Naive thymus-derived CD4-positive, alpha-beta T cell (primary cell): ENCODE results near the gene ANGPTL5. TPM values are rescaled to one million over a fixed set of nuclear protein-coding genes. Genes with fewer than 3 reads are reported as not detected.

ENCODE experiments used
- ATAC-seq: fragments of 150-1000 bp; cut with Tn5 transposase; 2 replicates; pipeline ENCODE4 v1.10.0; 2021; ENCODE audit warnings: mild to moderate bottlenecking, moderate library complexity
- CTCF ChIA-PET: fragments of 350-600 bp; sonication (Branson Sonifier 250); formaldehyde crosslinking; loops from one replicate; lab custom pipeline; 2021; ENCODE audit warnings: antibody characterized with exemption; lab: Charles Lee
- POLR2A ChIA-PET: fragments of 350-600 bp; sonication (Branson Sonifier 250); formaldehyde crosslinking; loops from one replicate; lab custom pipeline; 2021; ENCODE audit warnings: antibody characterized with exemption, inconsistent platforms; lab: Charles Lee
- DNase-seq, 9 donors: peaks; one replicate each; pipeline versions ENCODE4 v3.0.0 to v3.0.0-alpha.2; 2020 to 2022; ENCODE audit warnings: mixed read lengths in 1 of 9
- H3K27ac ChIP-seq: one replicate; pipeline ENCODE4 v1.7.0; 2013; ENCODE audit warnings: mild to moderate bottlenecking, low read depth, low read length, moderate library complexity
- H3K27me3 ChIP-seq, 2 donors: one replicate each; pipeline ENCODE4 v1.7.0; 2013; ENCODE audit warnings: low read length in 2 of 2, mild to moderate bottlenecking in 2 of 2, moderate library complexity in 2 of 2; ENCODE audit not compliant: control insufficient read depth in 2 of 2, insufficient read depth in 2 of 2
- H3K36me3 ChIP-seq, 3 experiments: 1 replicate in 2 of 3; 2 replicates in 1 of 3; pipeline ENCODE4 v1.7.0; 2013; ENCODE audit warnings: low read length in 3 of 3, mild to moderate bottlenecking in 3 of 3, moderate library complexity in 1 of 3; ENCODE audit not compliant: insufficient read depth in 3 of 3, control insufficient read depth in 2 of 3
- H3K4me1 ChIP-seq, 2 donors: one replicate each; pipeline ENCODE4 v1.7.0; 2013; ENCODE audit warnings: low read length in 2 of 2, mild to moderate bottlenecking in 2 of 2, moderate library complexity in 1 of 2; ENCODE audit not compliant: control insufficient read depth in 2 of 2, insufficient read depth in 2 of 2
- H3K4me3 ChIP-seq: 2 replicates; pipeline ENCODE4 v1.7.0; 2013; ENCODE audit warnings: mild to moderate bottlenecking, low read length
- H3K9me3 ChIP-seq, 3 experiments: 1 replicate in 2 of 3; 2 replicates in 1 of 3; pipeline ENCODE4 v1.7.0; 2013; ENCODE audit warnings: low read length in 3 of 3; ENCODE audit not compliant: control insufficient read depth in 2 of 3
- H3K27ac Mint-ChIP-seq, 9 donors: one replicate each; pipeline ENCODE4 v1.8.0; 2020 to 2022; ENCODE audit warnings: mixed read lengths in 9 of 9, mild to moderate bottlenecking in 8 of 9, moderate library complexity in 5 of 9, inconsistent platforms in 2 of 9
- H3K27me3 Mint-ChIP-seq, 5 donors: one replicate each; pipeline ENCODE4 v1.8.0; 2021 to 2022; ENCODE audit warnings: mixed read lengths in 5 of 5, mild to moderate bottlenecking in 1 of 5
- H3K36me3 Mint-ChIP-seq, 5 donors: one replicate each; pipeline ENCODE4 v1.8.0; 2020 to 2022; ENCODE audit warnings: mixed read lengths in 5 of 5, mild to moderate bottlenecking in 3 of 5, inconsistent platforms in 1 of 5
- H3K4me1 Mint-ChIP-seq, 7 donors: one replicate each; pipeline ENCODE4 v1.8.0; 2020 to 2022; ENCODE audit warnings: mixed read lengths in 7 of 7, mild to moderate bottlenecking in 3 of 7, inconsistent platforms in 1 of 7
- H3K4me3 Mint-ChIP-seq, 10 donors: one replicate each; pipeline ENCODE4 v1.8.0; 2020 to 2022; ENCODE audit warnings: mild to moderate bottlenecking in 10 of 10, mixed read lengths in 10 of 10, moderate library complexity in 6 of 10, inconsistent platforms in 2 of 10
- H3K9me3 Mint-ChIP-seq, 11 donors: one replicate each; pipeline ENCODE4 v1.8.0; 2020 to 2022; ENCODE audit warnings: mixed read lengths in 11 of 11, mild to moderate bottlenecking in 4 of 11, inconsistent platforms in 1 of 11, moderate library complexity in 1 of 11
- intact Hi-C, 2 donors: fragments of 100-400 bp; cut with micrococcal nuclease; formaldehyde crosslinking; loops; one replicate each; pipeline ENCODE4 v1.15.1; 2023
- polyA plus RNA-seq, 2 donors: library from polyadenylated mRNA; unstranded; fragments of 300-500 nt; fragmentation: Illumina TruSeq; gene quantifications; one replicate each; pipeline ENCODE4 v1.2.3, GENCODE V29; 2021
- total RNA-seq, 6 experiments: library from RNA in 5 of 6; stranded (reverse) in 5 of 6; gene quantifications; 1 replicate in 5 of 6; 2 replicates in 1 of 6; pipeline ENCODE4 v1.2.3 and lab custom pipeline; 2021 to 2026

The ANGPTL5 gene
- total and polyA plus RNA-seq, 7 experiments from 2014 or later, result not detected

DNA sequence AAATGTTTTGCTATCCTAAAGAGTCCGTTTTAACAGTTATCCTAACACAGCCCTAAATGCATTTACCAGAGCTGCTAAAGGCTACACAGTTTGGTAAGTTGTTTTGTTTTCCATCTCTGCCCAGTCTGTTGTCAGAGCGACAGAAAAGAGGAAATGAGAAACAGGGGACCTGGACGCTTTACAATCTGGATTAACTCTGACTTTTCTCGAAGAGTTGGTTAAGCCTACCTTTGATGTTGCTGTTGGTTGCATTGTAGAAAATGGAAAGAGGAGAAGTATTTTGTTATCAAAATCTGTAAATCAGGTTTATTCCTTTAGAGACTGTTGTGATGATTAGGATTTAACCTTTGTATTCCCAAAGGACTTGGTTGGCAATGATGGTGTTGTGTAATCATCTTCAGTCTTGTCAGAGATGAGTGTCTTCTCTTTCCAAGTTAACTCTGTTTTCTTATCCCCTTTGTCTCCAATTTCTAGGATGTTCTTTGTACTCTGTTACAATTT is 481 bp downstream of the ANGPTL5 start:
- H3K27me3 Mint-ChIP-seq, result peaks cover 0 to 6% (median 0%) of the 10 kb centered on the region in 5 donors
- no peaks in the 10 kb centered on the region for H3K9me3 Mint-ChIP-seq
- no peak for ATAC-seq
- no peaks in the 10 kb centered on the region for H3K36me3 Mint-ChIP-seq
- CTCF ChIA-PET, result no interaction called here
- Histone ChIP-seq H3K27me3 (no peaks in the 10 kb centered on the region), H3K4me1 (peaks cover 10 to 13% of the 10 kb centered on the region in 2 donors), H3K9me3 (no peaks in the 10 kb centered on the region), H3K4me3 (peak overlapping the region; percentile 78), H3K36me3 (no peaks in the 10 kb centered on the region), H3K27ac (peak overlapping the region; percentile 68)
- intact Hi-C loops, result loop anchor here (1.0 to 5.0 kb wide), 8 partner anchors 91 to 1193 kb away; partner anchors contain the start of genes DCUN1D5 (in 2 of the 2), DYNC2H1 (in 2 of the 2), YAP1 (in 2 of the 2) and TMEM123 (in 1 of the 2)
- H3K27ac Mint-ChIP-seq, result peak overlapping the region; percentile 79 to 95 (median 89)
- peak in 4 of 9 donors; percentile 1 to 7 (median 4) for DNase-seq
- peaks cover 18 to 30% (median 26%) of the 10 kb centered on the region in 7 donors for H3K4me1 Mint-ChIP-seq
- H3K4me3 Mint-ChIP-seq, result peak overlapping the region; percentile 90 to 97 (median 94)
- POLR2A ChIA-PET, result no interaction called here

DNA sequence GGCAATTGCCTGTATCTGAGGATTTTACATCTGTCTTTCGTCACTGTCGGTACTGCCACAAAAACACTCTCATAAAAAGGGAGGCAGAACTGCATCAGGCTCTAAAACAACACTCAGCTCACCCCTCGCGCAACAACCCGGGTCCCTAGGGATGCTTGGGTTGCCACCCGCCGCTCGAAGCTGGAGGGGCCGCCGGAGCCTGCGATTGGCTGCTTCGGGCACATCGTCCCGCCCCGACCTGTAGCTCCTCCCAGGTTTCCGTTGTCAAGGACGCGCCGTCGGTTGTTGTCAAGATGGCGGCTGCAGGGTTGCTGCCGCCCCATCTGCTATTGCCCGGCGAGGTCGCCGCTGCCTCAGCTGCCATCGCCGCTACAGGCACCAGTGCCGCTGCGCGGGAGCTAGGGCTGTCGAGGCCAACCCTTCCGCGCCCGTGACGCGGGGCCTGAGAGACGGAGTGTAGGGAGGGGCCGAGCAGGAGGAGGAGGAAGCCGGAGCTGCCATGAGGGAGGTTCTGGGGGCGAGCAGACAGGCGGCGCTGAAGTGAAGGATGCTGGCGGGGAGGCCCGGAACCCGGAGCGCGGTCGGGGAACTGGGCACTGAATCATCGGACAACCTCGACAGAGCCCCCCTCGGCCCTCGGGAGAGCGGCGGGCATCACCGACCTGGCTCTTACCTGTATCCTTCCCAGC is 1.4 kb downstream of the ANGPTL5 start, which contains the start of gene CEP126:
CEP126 (plus strand) TSS at position 273 of the 689 bp plus-strand sequence; CDS start at position 548, 275 bp downstream.
- Mint-ChIP-seq H3K9me3 (no peaks in the 10 kb centered on the region), H3K36me3 (no peaks in the 10 kb centered on the region), H3K27me3 (peaks cover 0 to 6% (median 0%) of the 10 kb centered on the region in 5 donors), H3K4me1 (peaks cover 18 to 30% (median 26%) of the 10 kb centered on the region in 7 donors), H3K27ac (peak within 1 kb of the TSS; percentile 79 to 95 (median 89)), H3K4me3 (peak within 1 kb of the TSS; percentile 90 to 97 (median 94))
- H3K4me3 ChIP-seq, result peak within 1 kb of the TSS; percentile 78
- ChIA-PET CTCF (interaction anchor here (0.9 to 1.2 kb wide), 2 partner anchors 54 to 93 kb away, joined by 4 to 5 read pairs; no protein-coding TSS in a partner anchor), POLR2A (no interaction called here)
- DNase-seq, result peak; percentile 89 to 96 (median 92)
- ATAC-seq, result peak; percentile 93
- no peaks in the 10 kb centered on the region for H3K9me3 ChIP-seq
- intact Hi-C loops, result loop anchor here (1.0 to 5.0 kb wide), 10 partner anchors 92 to 1194 kb away; partner anchors contain the start of genes DCUN1D5 (in 2 of the 2), DYNC2H1 (in 2 of the 2), YAP1 (in 2 of the 2) and BIRC2 (in 1 of the 2)
- H3K27ac ChIP-seq, result peak within 1 kb of the TSS; percentile 68
- H3K27me3 ChIP-seq, result no peaks in the 10 kb centered on the region
- H3K36me3 ChIP-seq, result no peaks in the 10 kb centered on the region
- H3K4me1 ChIP-seq, result peaks cover 10 to 13% of the 10 kb centered on the region in 2 donors

DNA sequence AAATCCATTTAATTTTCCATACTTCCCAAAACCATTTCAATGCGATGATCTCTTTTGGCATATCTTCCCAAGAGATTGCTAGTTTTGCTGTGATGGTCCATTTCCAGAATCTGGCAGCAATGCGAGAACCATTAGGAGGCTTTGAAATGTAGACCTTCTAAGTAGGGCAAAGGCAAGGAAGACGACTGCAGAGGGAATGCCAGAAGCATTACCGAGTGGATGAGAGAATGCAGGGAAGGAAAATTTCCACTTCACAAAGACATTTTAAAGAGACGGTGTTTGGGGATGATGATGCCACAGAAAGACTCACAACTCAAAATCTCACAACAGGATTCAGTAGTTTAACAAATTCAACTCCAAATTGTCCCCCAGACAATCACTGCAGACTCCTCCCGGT is 2.0 kb downstream of the ANGPTL5 start:
- H3K27ac Mint-ChIP-seq, result peak overlapping the region; percentile 23 to 95 (median 88)

DNA sequence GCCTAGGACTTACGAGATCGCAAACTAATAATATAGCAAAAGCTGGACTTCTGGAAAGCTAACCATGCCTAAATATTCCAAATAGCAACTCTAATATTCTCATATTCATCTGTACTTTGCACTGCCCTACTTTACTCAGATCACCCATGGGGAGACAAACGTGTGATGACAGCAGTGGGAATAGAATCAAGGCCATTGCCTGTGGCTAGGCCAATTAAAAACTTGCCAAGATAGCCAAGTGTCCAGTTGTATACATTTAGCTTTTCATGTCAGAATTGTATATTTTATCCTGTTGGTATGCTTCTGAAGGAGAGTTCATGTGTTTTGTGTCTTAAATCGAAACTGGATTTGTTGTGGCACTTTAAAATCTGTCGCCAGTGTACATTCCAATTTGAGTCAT is 2.7 kb downstream of the ANGPTL5 start:
- no peak overlapping the region for H3K27ac ChIP-seq
- intact Hi-C loops, result loop anchor here (2.0 to 5.0 kb wide), 7 partner anchors 93 to 1195 kb away; partner anchors contain the start of genes YAP1 (in 2 of the 2), BIRC2 (in 1 of the 2), DYNC2H1 (in 1 of the 2) and TMEM123 (in 1 of the 2)
- H3K27me3 ChIP-seq, result no peaks in the 10 kb centered on the region
- peak overlapping the region in 6 of 10 donors; percentile 50 to 97 (median 94) for H3K4me3 Mint-ChIP-seq
- DNase-seq (no peak), ATAC-seq (no peak)
- peaks cover 16 to 30% (median 26%) of the 10 kb centered on the region in 7 donors for H3K4me1 Mint-ChIP-seq
- POLR2A ChIA-PET, result no interaction called here
- no peaks in the 10 kb centered on the region for H3K9me3 ChIP-seq
- H3K4me3 ChIP-seq, result no peak overlapping the region
- no peaks in the 10 kb centered on the region for H3K36me3 Mint-ChIP-seq
- H3K27ac Mint-ChIP-seq, result peak overlapping the region in 2 of 9 donors; percentile 28 to 81
- H3K36me3 ChIP-seq, result no peaks in the 10 kb centered on the region
- CTCF ChIA-PET, result no interaction called here
- H3K27me3 Mint-ChIP-seq, result peaks cover 0 to 11% (median 5%) of the 10 kb centered on the region in 5 donors
- no peaks in the 10 kb centered on the region for H3K9me3 Mint-ChIP-seq
- peaks cover 10 to 13% of the 10 kb centered on the region in 2 donors for H3K4me1 ChIP-seq

More for the DNA sequence above, 2.0 kb downstream of the ANGPTL5 start:
- peaks cover 18 to 30% (median 26%) of the 10 kb centered on the region in 7 donors for H3K4me1 Mint-ChIP-seq
- intact Hi-C loops, result loop anchor here (2.0 to 5.0 kb wide), 7 partner anchors 92 to 1194 kb away; partner anchors contain the start of genes YAP1 (in 2 of the 2), BIRC2 (in 1 of the 2), DYNC2H1 (in 1 of the 2) and TMEM123 (in 1 of the 2)
- H3K9me3 ChIP-seq, result no peaks in the 10 kb centered on the region
- no peaks in the 10 kb centered on the region for H3K9me3 Mint-ChIP-seq
- H3K36me3 ChIP-seq, result no peaks in the 10 kb centered on the region
- no peaks in the 10 kb centered on the region for H3K36me3 Mint-ChIP-seq
- ATAC-seq, result no peak
- H3K4me1 ChIP-seq, result peaks cover 10 to 13% of the 10 kb centered on the region in 2 donors
- peak in 1 of 9 donors; percentile 2 for DNase-seq
- H3K27me3 Mint-ChIP-seq, result peaks cover 0 to 6% (median 0%) of the 10 kb centered on the region in 5 donors
- ChIA-PET CTCF (interaction anchor here (0.9 to 1.2 kb wide), 2 partner anchors 53 to 94 kb away, joined by 4 to 5 read pairs; no protein-coding TSS in a partner anchor), POLR2A (no interaction called here)
- H3K4me3 Mint-ChIP-seq, result peak overlapping the region; percentile 90 to 97 (median 94)
- H3K27ac ChIP-seq, result peak overlapping the region; percentile 21
- H3K27me3 ChIP-seq, result no peaks in the 10 kb centered on the region
- H3K4me3 ChIP-seq, result peak overlapping the region; percentile 78

DNA sequence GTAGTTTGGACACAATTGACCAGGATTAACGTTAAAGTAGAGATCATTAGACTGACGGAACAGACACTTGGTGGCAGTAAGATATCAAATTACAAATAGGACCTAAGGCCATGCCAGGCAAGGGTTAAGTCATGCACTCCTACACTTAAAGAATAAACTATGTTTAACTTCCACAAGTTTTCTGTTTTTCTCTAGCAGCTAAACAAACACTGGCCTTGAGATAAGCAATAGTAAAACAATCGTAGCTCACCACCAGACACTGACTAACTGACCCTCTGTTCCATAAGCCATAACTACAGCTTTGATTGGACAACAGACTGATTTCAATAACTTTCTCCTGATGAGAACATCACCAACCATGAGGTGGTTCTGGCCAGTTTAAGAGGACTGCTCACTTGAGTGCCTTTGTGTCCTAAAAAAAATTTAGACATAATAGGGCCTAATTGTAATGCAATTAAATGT is 3.5 kb downstream of the ANGPTL5 start:
- DNase-seq (no peak), ATAC-seq (no peak)
- H3K4me3 ChIP-seq, result no peak overlapping the region
- Mint-ChIP-seq H3K9me3 (no peaks in the 10 kb centered on the region), H3K4me3 (peak overlapping the region in 1 of 10 donors; percentile 8), H3K4me1 (peaks cover 16 to 30% (median 26%) of the 10 kb centered on the region in 7 donors), H3K27ac (no peak overlapping the region), H3K36me3 (no peaks in the 10 kb centered on the region), H3K27me3 (peaks cover 0 to 11% (median 5%) of the 10 kb centered on the region in 5 donors)
- no peak overlapping the region for H3K27ac ChIP-seq
- intact Hi-C loops, result loop anchor here in 1 of 2 donors (5.0 kb wide), 2 partner anchors 414 to 434 kb away; partner anchors contain the start of gene BIRC2
- H3K27me3 ChIP-seq, result no peaks in the 10 kb centered on the region
- H3K4me1 ChIP-seq, result peaks cover 10 to 13% of the 10 kb centered on the region in 2 donors
- ChIA-PET POLR2A (no interaction called here), CTCF (no interaction called here)
- H3K36me3 ChIP-seq, result no peaks in the 10 kb centered on the region
- no peaks in the 10 kb centered on the region for H3K9me3 ChIP-seq

DNA sequence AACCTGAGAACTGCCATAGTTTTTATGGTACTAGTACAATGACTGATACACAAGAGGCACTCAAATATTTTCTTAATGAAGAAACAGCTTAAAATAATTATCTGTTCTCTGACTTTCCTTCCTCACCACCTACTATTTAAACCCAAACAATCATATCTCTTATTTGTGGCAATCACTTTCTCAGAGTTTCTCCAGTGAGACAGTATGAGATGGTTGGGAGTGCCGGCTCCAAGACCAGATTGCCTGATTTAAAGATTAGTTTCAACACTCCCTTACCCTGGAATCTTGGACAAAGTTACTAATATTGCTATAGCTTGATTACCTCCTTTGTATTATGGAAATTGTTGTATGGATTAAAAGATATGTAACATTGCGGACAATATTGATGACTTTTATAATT is 7.2 kb downstream of the ANGPTL5 start:
- Mint-ChIP-seq H3K36me3 (no peaks in the 10 kb centered on the region), H3K4me1 (peaks cover 0 to 4% (median under 1%) of the 10 kb centered on the region in 7 donors), H3K4me3 (no peak overlapping the region), H3K27me3 (peaks cover 0 to 19% (median 16%) of the 10 kb centered on the region in 5 donors), H3K9me3 (no peaks in the 10 kb centered on the region), H3K27ac (no peak overlapping the region)
- Histone ChIP-seq H3K4me3 (no peak overlapping the region), H3K9me3 (no peaks in the 10 kb centered on the region), H3K4me1 (peaks cover under 1 to 1% of the 10 kb centered on the region in 2 donors), H3K36me3 (no peaks in the 10 kb centered on the region), H3K27ac (no peak overlapping the region), H3K27me3 (peaks cover 0 to 3% of the 10 kb centered on the region in 2 donors)
- POLR2A ChIA-PET, result no interaction called here
- ATAC-seq (no peak), DNase-seq (no peak)
- CTCF ChIA-PET, result no interaction called here
- intact Hi-C loops, result no loop called here
